IPS-NIHi11 (cell line): ENCODE results near the gene CNTD1.
A peak's percentile ranks its signal among the peaks of the same experiment; 100 is the strongest.
"Not testable (repeated sequence)": the region's sequence is repeated elsewhere in the genome, so short reads cannot be mapped to it uniquely, and the experiment has no call there.

Experiments used
- DNase-seq: peaks from one replicate; pipeline ENCODE4 v3.0.0; 2012; ENCODE audit warnings: mixed read lengths, low spot score

The CNTD1 gene

GRCh38 chr17:42798383-42799380, at the start of gene CNTD1, which contains the start of gene COA3:
Gene CNTD1, plus strand, starts transcription at chr17:42798861. Its CDS starts 207 bp downstream, at chr17:42799068.
Gene COA3, minus strand, starts transcription at chr17:42798704. Its CDS starts 23 bp downstream, at chr17:42798681.
- peak; percentile 97 for DNase-seq

GRCh38 chr17:42748908-42749798, 49.5 kb upstream of the CNTD1 start:
- no peak for DNase-seq

GRCh38 chr17:42750739-42751344, 47.8 kb upstream of the CNTD1 start:
- DNase-seq = no peak

GRCh38 chr17:42751628-42752027, 47.0 kb upstream of the CNTD1 start:
- no peak for DNase-seq

- DNase-seq = no peak
These were observed 43.9 kb upstream of the CNTD1 start for GRCh38 chr17:42754782-42755181.

GRCh38 chr17:42759982-42760651, 38.5 kb upstream of the CNTD1 start:
- no peak for DNase-seq

- DNase-seq = peak; percentile 72
These were observed 37.7 kb upstream of the CNTD1 start, which contains the start of gene RAMP2 for GRCh38 chr17:42760652-42761581. Gene RAMP2, plus strand, starts transcription at chr17:42761227. Its CDS starts 35 bp downstream, at chr17:42761262.

GRCh38 chr17:42761638-42762037, 37.0 kb upstream of the CNTD1 start:
- DNase-seq = no peak

- no peak for DNase-seq
These were observed 32.5 kb upstream of the CNTD1 start for GRCh38 chr17:42766124-42766523.

GRCh38 chr17:42767512-42767911, 31.1 kb upstream of the CNTD1 start:
- DNase-seq = no peak

GRCh38 chr17:42768006-42768405, 30.7 kb upstream of the CNTD1 start:
- DNase-seq = not testable (repeated sequence)

GRCh38 chr17:42769964-42770363, 28.7 kb upstream of the CNTD1 start:
- DNase-seq = not testable (repeated sequence)

GRCh38 chr17:42772945-42773289, 25.7 kb upstream of the CNTD1 start:
- no peak for DNase-seq

GRCh38 chr17:42773290-42774035, 25.2 kb upstream of the CNTD1 start, which contains the start of gene VPS25:
Gene VPS25, plus strand, starts transcription at chr17:42773449. Its CDS starts 27 bp downstream, at chr17:42773476.
- DNase-seq = peak; percentile 83

- DNase-seq = no peak
These were observed 24.5 kb upstream of the CNTD1 start for GRCh38 chr17:42774066-42774745.

- DNase-seq = no peak
These were observed 23.0 kb upstream of the CNTD1 start for GRCh38 chr17:42775534-42776098.

GRCh38 chr17:42778570-42778969, 20.1 kb upstream of the CNTD1 start:
- no peak for DNase-seq

GRCh38 chr17:42779304-42779935, 19.2 kb upstream of the CNTD1 start:
- DNase-seq = no peak
